Skin of body (tissue), 1 donor: ENCODE data around the gene OR51I1. TPM values are rescaled to one million over a fixed set of nuclear protein-coding genes. Genes with fewer than 3 reads are reported as not detected.

Experiments
- total RNA-seq: library from RNA; depleted of rRNA; stranded (reverse); fragments of >200 nt; gene quantifications from one replicate; pipeline ENCODE4 v1.2.3, GENCODE V29; 2014

OR51I1 gene
- total RNA-seq, 1 donor from 2014 or later, result 0.59 TPM

Other genes with a start within 250 kb of the OR51I1 start
- gene OR51V1, start 240.8 kb downstream of the OR51I1 start, total RNA-seq, result not detected
- 2,108 TPM for gene HBB, start 214.4 kb downstream of the OR51I1 start, total RNA-seq
- gene HBD, start 207.0 kb downstream of the OR51I1 start, total RNA-seq, result not detected
- 299 TPM for gene HBG1, start 191.7 kb downstream of the OR51I1 start, total RNA-seq
- 12,811 TPM for gene HBG2, start 186.7 kb downstream of the OR51I1 start, total RNA-seq
- 27.0 TPM for gene HBE1, start 171.6 kb downstream of the OR51I1 start, total RNA-seq
- gene OR51B4, start 139.6 kb downstream of the OR51I1 start, total RNA-seq, result not detected
- gene OR51B2, start 117.2 kb downstream of the OR51I1 start, total RNA-seq, result 0.59 TPM
- gene OR51B5, start 98.0 kb downstream of the OR51I1 start, total RNA-seq, result 0.30 TPM
- not detected for gene OR51B6, start 90.0 kb downstream of the OR51I1 start, total RNA-seq
- gene OR51M1, start 57.7 kb downstream of the OR51I1 start, total RNA-seq, result not detected
- gene OR51Q1, start 19.4 kb downstream of the OR51I1 start, total RNA-seq, result not detected
- gene OR51I2, start 7.8 kb upstream of the OR51I1 start, total RNA-seq, result not detected
- not detected for gene OR52D1, start 47.2 kb upstream of the OR51I1 start, total RNA-seq
- gene UBQLN3, start 68.4 kb upstream of the OR51I1 start, total RNA-seq, result 0.49 TPM
- 0.49 TPM for gene UBQLNL, start 75.2 kb upstream of the OR51I1 start, total RNA-seq
- 0.59 TPM for gene OR52H1, start 107.0 kb upstream of the OR51I1 start, total RNA-seq
- not detected for gene OR52B6, start 139.4 kb upstream of the OR51I1 start, total RNA-seq
- gene TRIM6, start 155.1 kb upstream of the OR51I1 start, total RNA-seq, result 1.9 TPM
- 5.2 TPM for gene TRIM34, start 183.5 kb upstream of the OR51I1 start, total RNA-seq
- 19.0 TPM for gene TRIM5, start 243.6 kb upstream of the OR51I1 start, total RNA-seq
- gene TRIM22, start 248.3 kb upstream of the OR51I1 start, total RNA-seq, result 13.0 TPM